Ectodermal cell (in vitro differentiated cells): ENCODE data around the gene CEP43. TPM values are rescaled to one million over a fixed set of nuclear protein-coding genes. Genes with fewer than 3 reads are reported as not detected.
"Not testable (repeated sequence)": the region's sequence is repeated elsewhere in the genome, so short reads cannot be mapped to it uniquely, and the experiment has no call there.

ENCODE experiments used
- H3K27ac ChIP-seq: 2 replicates; pipeline ENCODE4 v1.7.0; 2013; ENCODE audit warnings: mild to moderate bottlenecking, low read depth, low read length; ENCODE audit not compliant: insufficient read depth, poor library complexity, severe bottlenecking
- H3K27me3 ChIP-seq: 2 replicates; pipeline ENCODE4 v1.7.0; 2013; ENCODE audit warnings: mild to moderate bottlenecking, low read length; ENCODE audit not compliant: insufficient read depth, control insufficient read depth, poor library complexity, severe bottlenecking
- H3K36me3 ChIP-seq: one replicate; pipeline ENCODE4 v1.7.0; 2013; ENCODE audit warnings: low read length; ENCODE audit not compliant: control insufficient read depth, insufficient read depth
- H3K4me1 ChIP-seq: one replicate; pipeline ENCODE4 v1.7.0; 2013; ENCODE audit warnings: low read length; ENCODE audit not compliant: control insufficient read depth, insufficient read depth
- H3K4me3 ChIP-seq: 2 replicates; pipeline ENCODE4 v1.7.0; 2013; ENCODE audit warnings: low read depth, low read length, control low read depth; ENCODE audit not compliant: insufficient read depth
- H3K9me3 ChIP-seq: 2 replicates; pipeline ENCODE4 v1.7.0; 2013; ENCODE audit warnings: mild to moderate bottlenecking, low read length, moderate library complexity; ENCODE audit not compliant: control insufficient read depth
- WGBS, 2 experiments: methylation state at CpG; one replicate each; pipeline ENCODE4 v1.1.7; 2013; ENCODE audit warnings: missing lambda C conversion rate in 2 of 2; 5-methylcytosine and 5-hydroxymethylcytosine counted together
- polyA plus RNA-seq, 4 experiments: library from polyadenylated mRNA; stranded (reverse); fragments of 50-300 nt; gene quantifications; one replicate each; pipeline ENCODE4 v1.2.3, GENCODE V29; 2013

CEP43 gene, protein sequence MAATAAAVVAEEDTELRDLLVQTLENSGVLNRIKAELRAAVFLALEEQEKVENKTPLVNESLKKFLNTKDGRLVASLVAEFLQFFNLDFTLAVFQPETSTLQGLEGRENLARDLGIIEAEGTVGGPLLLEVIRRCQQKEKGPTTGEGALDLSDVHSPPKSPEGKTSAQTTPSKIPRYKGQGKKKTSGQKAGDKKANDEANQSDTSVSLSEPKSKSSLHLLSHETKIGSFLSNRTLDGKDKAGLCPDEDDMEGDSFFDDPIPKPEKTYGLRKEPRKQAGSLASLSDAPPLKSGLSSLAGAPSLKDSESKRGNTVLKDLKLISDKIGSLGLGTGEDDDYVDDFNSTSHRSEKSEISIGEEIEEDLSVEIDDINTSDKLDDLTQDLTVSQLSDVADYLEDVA
- polyA plus RNA-seq (2013, experiment 1 of 4), result 41.5 TPM
- 45.1 TPM for polyA plus RNA-seq (2013, experiment 2 of 4)
- 30.0 TPM for polyA plus RNA-seq (2013, experiment 3 of 4)
- polyA plus RNA-seq (2013, experiment 4 of 4), result 31.9 TPM

DNA sequence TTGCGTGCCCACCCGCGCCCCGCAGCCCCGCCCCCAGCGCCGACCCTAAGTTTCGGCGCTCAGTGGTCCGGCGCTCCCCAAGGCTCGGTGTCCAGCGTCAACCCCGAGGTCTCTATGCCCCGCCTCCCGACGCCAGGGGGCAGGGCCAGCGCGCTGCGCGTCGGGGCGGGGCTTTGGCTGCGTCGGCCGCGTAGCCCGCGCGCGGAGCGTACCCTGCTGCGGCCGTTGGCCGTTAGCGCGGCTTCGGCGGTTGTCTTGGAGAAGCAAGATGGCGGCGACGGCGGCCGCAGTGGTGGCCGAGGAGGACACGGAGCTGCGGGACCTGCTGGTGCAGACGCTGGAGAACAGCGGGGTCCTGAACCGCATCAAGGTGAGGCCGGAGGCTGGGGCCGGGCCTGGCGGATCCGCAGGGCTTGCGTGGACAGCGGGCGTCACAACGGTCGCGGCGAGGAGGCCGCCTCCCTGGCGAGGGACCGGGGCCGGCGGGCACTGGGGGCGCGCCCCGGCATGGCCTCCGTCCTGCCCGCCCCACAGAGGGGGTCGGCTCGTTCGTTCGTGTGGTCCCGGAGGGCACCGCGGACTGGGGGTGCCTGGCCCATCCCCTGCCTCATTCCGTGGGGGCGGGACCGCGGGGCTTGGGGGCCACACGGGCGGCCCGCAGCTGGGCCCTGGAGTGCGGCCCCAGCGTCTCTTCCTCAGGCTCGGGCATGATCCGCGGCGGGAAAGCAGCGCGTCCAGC lies at the start of gene CEP43:
Gene CEP43, plus strand, starts transcription at position 253 of the 739 bp plus-strand sequence. Its CDS starts 16 bp downstream, at position 269.
- Histone ChIP-seq H3K36me3 (peaks cover 24% of the 10 kb centered on the region), H3K4me1 (peaks cover 9% of the 10 kb centered on the region), H3K27ac (peak within 1 kb of the TSS; percentile 69), H3K9me3 (no peaks in the 10 kb centered on the region), H3K27me3 (no peaks in the 10 kb centered on the region), H3K4me3 (peak within 1 kb of the TSS; percentile 99)
- WGBS, 2 experiments, result 0% methylated on average over 93 of the region's 93 CpGs

DNA sequence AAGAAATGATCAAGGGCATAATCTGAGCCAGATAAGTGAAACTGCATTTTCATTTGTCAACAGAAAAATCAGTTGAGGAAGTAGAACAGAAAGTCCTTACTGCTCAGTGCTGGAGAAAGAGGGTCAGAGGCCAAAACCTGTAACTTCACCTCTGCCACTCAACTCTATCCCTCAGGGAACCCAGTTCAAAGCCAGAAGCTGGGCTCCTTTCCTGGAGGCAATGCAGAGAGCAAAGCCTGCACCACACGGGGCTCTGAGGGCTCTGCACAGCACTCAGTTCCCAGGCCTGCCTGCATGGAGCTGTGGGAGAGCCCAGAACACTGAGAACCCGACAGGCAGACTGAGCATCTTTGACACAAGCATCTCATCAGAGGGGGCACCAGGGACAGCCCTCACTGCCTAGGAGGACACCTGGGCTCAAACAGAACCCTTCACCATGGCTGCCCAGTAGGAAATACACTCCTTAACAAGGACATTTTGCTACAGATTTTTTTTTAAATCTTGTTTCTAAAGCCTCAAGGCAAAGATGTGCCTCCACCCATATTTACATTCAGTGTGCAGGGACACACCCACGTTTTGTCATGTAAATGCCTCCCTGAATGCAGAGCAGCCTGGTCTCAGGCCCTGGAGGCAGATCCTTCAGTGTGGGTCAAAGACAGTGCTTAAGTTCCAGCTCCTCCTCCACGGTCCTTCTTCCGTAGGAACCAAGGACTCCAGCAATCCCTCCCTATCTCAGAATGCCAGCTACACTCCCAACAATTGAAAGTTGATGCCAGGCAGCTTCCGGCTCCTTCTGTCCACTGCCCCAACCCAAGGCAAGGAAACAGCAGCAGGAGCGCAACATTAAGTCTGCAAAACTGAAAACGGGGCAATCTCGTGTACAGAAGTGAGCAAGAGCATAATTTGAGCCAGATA lies 49.4 kb upstream of the CEP43 start:
- Histone ChIP-seq H3K27me3 (no peaks in the 10 kb centered on the region), H3K9me3 (no peaks in the 10 kb centered on the region), H3K4me1 (no peaks in the 10 kb centered on the region), H3K36me3 (no peaks in the 10 kb centered on the region), H3K27ac (peak overlapping the region; percentile 19), H3K4me3 (no peak overlapping the region)
- 61 to 62% methylated on average over 9 of the region's 9 CpGs for WGBS, 2 experiments

DNA sequence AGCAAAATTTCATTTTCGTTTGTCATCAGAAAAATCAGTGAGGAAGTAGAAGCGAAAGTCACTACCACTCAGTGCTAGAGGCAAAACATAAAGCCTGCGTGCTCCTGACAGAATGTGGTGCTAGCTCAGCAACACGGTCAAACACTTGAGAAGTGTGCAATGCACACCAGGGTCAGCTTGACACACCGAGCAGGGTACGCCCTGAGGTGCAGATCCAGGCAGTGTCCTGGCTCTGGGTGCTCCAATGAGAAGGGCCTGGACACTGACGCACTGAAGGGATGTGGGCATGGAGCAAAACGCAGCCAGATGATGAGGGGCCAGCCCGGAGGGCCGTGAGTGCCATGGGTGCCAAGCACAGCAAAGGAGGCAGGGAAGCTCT lies 48.8 kb upstream of the CEP43 start:
- no peaks in the 10 kb centered on the region for H3K4me1 ChIP-seq
- H3K36me3 ChIP-seq, result no peaks in the 10 kb centered on the region
- H3K27ac ChIP-seq, result no peak overlapping the region
- 90 to 91% methylated on average over 10 of the region's 10 CpGs for WGBS, 2 experiments
- peaks cover 4% of the 10 kb centered on the region for H3K27me3 ChIP-seq
- no peaks in the 10 kb centered on the region for H3K9me3 ChIP-seq
- no peak overlapping the region for H3K4me3 ChIP-seq

DNA sequence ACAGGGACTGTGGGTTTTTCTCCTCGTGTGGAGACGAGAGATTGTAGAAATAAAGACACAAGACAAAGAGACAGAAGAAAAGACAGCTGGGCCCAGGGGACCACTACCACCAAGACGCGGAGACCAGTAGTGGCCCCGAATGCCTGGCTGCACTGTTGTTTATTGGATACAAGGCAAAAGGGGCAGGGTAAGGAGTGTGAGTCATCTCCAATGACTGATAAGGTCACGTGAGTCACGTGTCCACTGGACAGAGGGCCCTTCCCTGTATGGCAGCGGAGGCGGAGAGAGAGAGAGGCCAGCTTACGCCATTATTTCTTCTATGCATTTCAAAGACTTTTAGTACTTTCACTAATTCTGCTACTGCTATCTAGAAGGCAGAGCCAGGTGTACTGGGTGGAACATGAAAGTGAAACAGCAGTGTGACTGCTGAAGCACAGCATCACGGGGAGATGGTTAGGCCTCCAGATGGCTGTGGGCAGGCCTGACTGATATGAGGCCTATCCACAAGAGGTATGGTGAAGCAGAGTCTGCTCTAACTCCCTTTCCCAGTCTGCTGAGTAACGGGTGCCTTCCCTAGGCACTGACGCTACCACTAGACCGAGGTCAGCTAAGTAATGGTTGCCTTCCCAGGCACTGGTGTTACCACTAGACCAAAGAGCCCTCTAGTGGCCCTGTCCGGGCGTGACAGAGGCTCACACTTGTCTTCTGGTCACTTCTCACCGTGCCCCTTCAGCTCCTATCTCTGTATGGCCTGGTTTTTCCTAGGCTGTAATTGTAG lies 48.1 kb upstream of the CEP43 start:
- not testable (repeated sequence) for H3K4me1 ChIP-seq, H3K4me3 ChIP-seq, H3K27ac ChIP-seq, H3K36me3 ChIP-seq, H3K9me3 ChIP-seq
- H3K27me3 ChIP-seq, result peaks cover 10% of the 10 kb centered on the region
- WGBS, 2 experiments, result 81 to 85% methylated on average over 17 of the region's 17 CpGs

DNA sequence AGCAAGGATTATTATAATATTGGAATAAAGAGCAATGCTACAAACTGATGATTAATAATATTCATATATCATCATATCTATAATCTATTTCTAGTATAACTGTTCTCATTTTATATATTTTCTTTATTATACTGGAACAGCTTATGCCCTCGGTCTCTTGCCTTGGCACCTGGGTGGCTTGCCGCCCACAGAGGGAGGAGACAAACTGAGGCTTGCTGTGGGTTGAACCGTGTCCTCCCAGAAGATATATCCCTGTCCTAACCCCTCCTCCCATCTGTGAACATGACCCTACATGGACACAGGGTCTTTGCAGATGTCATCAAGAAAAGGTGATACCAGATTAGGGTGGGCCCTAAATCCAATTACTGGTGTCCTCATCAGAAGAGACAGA lies 47.5 kb upstream of the CEP43 start:
- Histone ChIP-seq H3K4me1 (peaks cover 2% of the 10 kb centered on the region), H3K36me3 (no peaks in the 10 kb centered on the region), H3K27me3 (peaks cover 10% of the 10 kb centered on the region), H3K9me3 (no peaks in the 10 kb centered on the region), H3K27ac (no peak overlapping the region), H3K4me3 (no peak overlapping the region)
- 86 to 93% methylated on average over 3 of the region's 3 CpGs for WGBS, 2 experiments

DNA sequence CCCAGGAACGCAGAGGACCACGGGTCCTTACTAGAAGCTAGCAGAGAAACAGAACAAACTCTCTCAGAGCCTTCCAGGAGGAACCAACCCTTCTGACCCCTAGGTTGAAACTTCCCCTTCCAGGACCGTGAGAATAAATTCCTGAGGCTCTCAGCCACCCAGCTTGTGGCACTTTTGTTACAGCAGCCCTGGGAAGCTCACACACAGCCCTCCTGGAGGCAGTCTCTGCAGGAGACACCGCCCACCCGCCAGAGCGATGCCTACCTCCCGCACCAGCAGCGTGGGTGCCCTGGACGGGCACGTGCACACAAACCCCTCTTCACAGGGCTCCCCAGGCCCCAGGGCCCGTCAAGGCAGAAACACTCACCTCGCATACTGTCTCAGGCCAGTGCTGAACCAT lies 47.1 kb upstream of the CEP43 start:
- Histone ChIP-seq H3K4me3 (no peak overlapping the region), H3K4me1 (peaks cover 2% of the 10 kb centered on the region), H3K27me3 (peaks cover 14% of the 10 kb centered on the region), H3K27ac (no peak overlapping the region), H3K9me3 (no peaks in the 10 kb centered on the region), H3K36me3 (no peaks in the 10 kb centered on the region)
- 87 to 89% methylated on average over 12 of the region's 12 CpGs for WGBS, 2 experiments

DNA sequence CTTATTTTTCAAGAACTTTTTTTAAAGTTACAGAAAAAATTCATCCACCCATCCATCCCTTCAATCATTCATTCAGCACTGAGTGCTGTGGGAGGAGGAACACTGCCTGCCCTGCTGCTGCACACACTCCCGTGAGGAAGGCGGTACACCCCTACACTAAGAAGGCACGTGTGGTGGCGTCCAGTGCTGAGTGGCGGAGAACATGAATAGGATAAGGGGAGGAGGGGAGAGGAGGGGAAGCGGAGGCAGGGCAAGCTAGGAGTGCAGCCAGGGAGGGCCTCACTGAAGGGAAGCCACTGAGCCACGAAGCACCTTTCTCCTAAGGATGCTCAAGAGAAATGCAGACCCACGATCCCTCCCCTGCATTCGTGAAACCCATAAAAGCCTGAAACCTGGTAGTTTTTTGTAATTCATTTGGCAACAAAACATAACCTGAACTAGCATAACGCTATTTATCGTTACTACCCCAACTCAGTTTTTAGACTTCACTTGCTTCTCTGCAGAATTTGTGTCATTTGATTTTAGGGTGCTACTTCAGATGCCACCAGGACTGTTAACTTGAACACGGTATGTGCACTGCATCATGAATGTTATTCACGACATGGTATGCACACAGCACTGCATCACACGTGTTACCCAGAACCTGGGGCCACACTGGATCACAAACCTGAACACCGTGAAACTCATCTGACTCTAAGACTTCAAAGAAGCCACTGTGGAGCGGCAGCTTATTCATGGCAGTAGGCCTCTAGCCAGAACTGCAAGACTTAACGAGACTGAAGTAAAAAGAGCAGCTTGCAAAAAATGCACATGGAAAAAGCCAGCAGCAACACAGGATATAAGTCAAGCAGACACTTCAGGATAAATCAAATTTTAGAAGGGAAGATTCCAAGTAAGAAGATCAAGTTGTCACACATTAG lies 46.4 kb upstream of the CEP43 start:
- WGBS, 2 experiments, result 91% methylated on average over 17 of the region's 17 CpGs
- Histone ChIP-seq H3K4me3 (no peak overlapping the region), H3K4me1 (peaks cover 2% of the 10 kb centered on the region), H3K9me3 (no peaks in the 10 kb centered on the region), H3K36me3 (no peaks in the 10 kb centered on the region), H3K27me3 (peaks cover 21% of the 10 kb centered on the region), H3K27ac (no peak overlapping the region)

DNA sequence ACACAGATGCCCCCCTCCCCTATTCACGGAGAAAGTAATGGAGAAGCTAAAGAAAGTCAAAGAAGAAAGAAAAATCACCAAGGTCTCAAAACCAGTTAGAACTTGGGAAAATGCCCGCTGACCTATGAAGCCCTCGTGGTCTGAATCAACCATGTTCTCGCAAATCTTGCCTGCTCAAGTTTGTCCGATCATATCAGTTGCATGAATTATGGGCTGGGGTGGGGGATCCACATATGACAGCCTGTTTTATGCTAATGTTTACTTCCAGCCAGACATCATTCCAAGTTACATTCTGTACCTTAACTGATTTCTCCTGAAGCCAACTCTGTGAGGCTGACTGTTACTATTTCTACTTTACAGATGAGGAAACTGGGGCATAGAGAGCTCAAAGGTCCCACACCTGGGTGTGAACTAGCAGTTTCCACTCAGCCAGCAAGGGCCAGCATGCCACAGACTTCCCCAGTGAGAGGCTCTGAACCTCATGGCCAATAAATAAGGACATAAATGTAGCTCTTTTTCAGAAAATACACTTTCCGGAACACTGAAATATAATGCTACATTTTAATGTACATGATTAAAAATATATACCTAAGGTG lies 45.0 kb upstream of the CEP43 start:
- peaks cover 2% of the 10 kb centered on the region for H3K4me1 ChIP-seq
- no peaks in the 10 kb centered on the region for H3K36me3 ChIP-seq
- peaks cover 21% of the 10 kb centered on the region for H3K27me3 ChIP-seq
- 84 to 92% methylated on average over 5 to 6 of the region's 6 CpGs for WGBS, 2 experiments
- H3K27ac ChIP-seq, result no peak overlapping the region
- H3K9me3 ChIP-seq, result no peaks in the 10 kb centered on the region
- no peak overlapping the region for H3K4me3 ChIP-seq
